Measurements from ENCODE around the gene MTOR. TPM values are rescaled to one million over a fixed set of nuclear protein-coding genes. Genes with fewer than 3 reads are reported as not detected.

The MTOR gene
- total and polyA plus RNA-seq, 2 donors (not counting 1 experiment from before 2014, with no cell fraction given), result 30.7 to 50.7 TPM

GRCh38 chr1:11176081-11176706 lies 86.2 kb downstream of the MTOR start:
- H3K27ac Mint-ChIP-seq, result no peak overlapping the region

More at GRCh38 chr1:11176081-11176706, 86.2 kb downstream of the MTOR start:
- ATAC-seq (ENCODE audit: low read depth), result no peak
- H3K4me3 Mint-ChIP-seq, result no peak overlapping the region
- TF ChIP-seq EZH2 (IDR thresholded peaks at IDR 0.05; ENCODE audit: borderline replicate concordance, insufficient read depth, low read depth, low read length, poor library complexity, severe bottlenecking) (no peak), CTCF (IDR thresholded peaks at IDR 0.05) (no peak)
- no peaks in the 10 kb centered on the region for H3K4me1 ChIP-seq (ENCODE audit: control insufficient read depth in 2 of 2, insufficient read depth in 2 of 2, low read length in 2 of 2)
- CTCF ChIA-PET, result no interaction called here
- H3K9me3 ChIP-seq (ENCODE audit: control extremely low read depth in 1 of 3, control insufficient read depth in 2 of 3, insufficient read depth in 1 of 3, low read length in 2 of 3), result no peaks in the 10 kb centered on the region
- no peak overlapping the region for H2AFZ ChIP-seq (ENCODE audit: insufficient read depth, low read depth, low read length, poor library complexity, severe bottlenecking)
- H3K36me3 ChIP-seq (replicated peaks in 1 of 2; ENCODE audit: control extremely low read depth in 1 of 2, control insufficient read depth in 1 of 2, extremely low read depth in 1 of 2, insufficient read depth in 2 of 2, low read length in 1 of 2), result peaks cover 3 to 25% of the 10 kb centered on the region in 2 experiments
- WGBS (ENCODE audit: insufficient coverage), result 98% methylated on average over 11 of the region's 11 CpGs
- no peaks in the 10 kb centered on the region for H3K9me3 Mint-ChIP-seq (ENCODE audit: insufficient read depth)
- no peak for DNase-seq
- H3K4me1 Mint-ChIP-seq, result no peaks in the 10 kb centered on the region
- no peak overlapping the region for H3K9ac ChIP-seq (ENCODE audit: low read length)
- H3K27me3 ChIP-seq (replicated peaks in 1 of 4; ENCODE audit: control extremely low read depth in 1 of 4, control insufficient read depth in 3 of 4, insufficient read depth in 4 of 4, low read length in 3 of 4), result no peaks in the 10 kb centered on the region
- POLR2A ChIA-PET, result no interaction called here
- H3K4me3 ChIP-seq (ENCODE audit: control extremely low read depth in 1 of 5, extremely low read depth in 1 of 5, insufficient read depth in 1 of 5, low read depth in 2 of 5, low read length in 4 of 5), result no peak overlapping the region
- no peaks in the 10 kb centered on the region for H3K27me3 Mint-ChIP-seq
- intact Hi-C loops (cut with micrococcal nuclease), result no loop called here
- H3K79me2 ChIP-seq (ENCODE audit: control insufficient read depth, insufficient read depth, low read length), result no peaks in the 10 kb centered on the region
- H3K27ac ChIP-seq (ENCODE audit: low read length in 2 of 2), result no peak overlapping the region
- no peak overlapping the region for H3K4me2 ChIP-seq (replicated peaks; ENCODE audit: low read depth, low read length, poor library complexity, severe bottlenecking)
- no peaks in the 10 kb centered on the region for H4K20me1 ChIP-seq (ENCODE audit: control insufficient read depth, insufficient read depth, low read length, poor library complexity, severe bottlenecking)
